Right kidney (tissue), 9 donors: ENCODE measurements around the gene FAM236A.
"Not testable (repeated sequence)": the region's sequence is repeated elsewhere in the genome, so short reads cannot be mapped to it uniquely, and the experiment has no call there.

Source experiments
- DNase-seq: peaks from one replicate; pipeline ENCODE4 v3.0.0-alpha.2; 2016
- long read RNA-seq, 8 donors: transcript quantifications; one replicate each; lab custom pipeline, GENCODE V29; 2026

FAM236A gene
- long read RNA-seq, donor 1 = 0 reads
- long read RNA-seq, donor 2 = 0 reads
- long read RNA-seq, donor 3 = 0 reads
- long read RNA-seq, donor 4 = 0 reads
- long read RNA-seq, donor 5 = 0 reads
- long read RNA-seq, donor 6 = 0 reads
- long read RNA-seq, donor 7 = 0 reads
- long read RNA-seq, donor 8 = 0 reads

- not testable (repeated sequence) for DNase-seq
These were observed at the start of gene FAM236A for GRCh38 chrX:72937906-72938305. FAM236A (plus strand) TSS chrX:72938206; CDS start chrX:72938263, 57 bp downstream.

- DNase-seq = not testable (repeated sequence)
These were observed 48.3 kb upstream of the FAM236A start for GRCh38 chrX:72889740-72890139.

DNA sequence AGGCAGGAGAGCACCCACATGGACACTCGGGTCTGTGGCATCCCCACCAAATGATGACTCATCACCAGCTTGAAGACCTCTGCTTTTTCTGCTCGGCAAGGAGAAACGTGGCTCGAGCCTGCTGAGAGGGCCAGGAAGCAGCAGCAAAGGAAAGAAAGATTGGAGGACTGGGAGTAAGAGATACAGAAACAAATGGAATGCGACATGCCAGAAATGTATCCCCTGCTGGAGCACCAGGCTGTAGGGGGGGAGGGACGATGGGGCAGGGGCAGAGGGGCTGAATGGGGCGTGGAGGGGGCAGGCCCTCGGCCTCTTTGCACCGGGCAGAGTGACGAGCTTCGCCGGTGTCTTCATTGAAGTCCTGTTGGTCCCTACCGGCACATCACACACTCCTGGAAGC is 25.7 kb upstream of the FAM236A start, which contains the start of gene FAM236C:
Gene FAM236C, plus strand, starts transcription at position 301 of the 400 bp plus-strand sequence. CDS start 100 bp downstream, outside the sequence.
- not testable (repeated sequence) for DNase-seq

GRCh38 chrX:72916096-72916495 is 21.9 kb upstream of the FAM236A start:
- DNase-seq = not testable (repeated sequence)

- DNase-seq = not testable (repeated sequence)
These were observed 5.7 kb upstream of the FAM236A start for GRCh38 chrX:72932283-72932682.

GRCh38 chrX:72936455-72936854 is 1.6 kb upstream of the FAM236A start:
- not testable (repeated sequence) for DNase-seq

- not testable (repeated sequence) for DNase-seq
These were observed 1.0 kb upstream of the FAM236A start for GRCh38 chrX:72936882-72937455.

DNA sequence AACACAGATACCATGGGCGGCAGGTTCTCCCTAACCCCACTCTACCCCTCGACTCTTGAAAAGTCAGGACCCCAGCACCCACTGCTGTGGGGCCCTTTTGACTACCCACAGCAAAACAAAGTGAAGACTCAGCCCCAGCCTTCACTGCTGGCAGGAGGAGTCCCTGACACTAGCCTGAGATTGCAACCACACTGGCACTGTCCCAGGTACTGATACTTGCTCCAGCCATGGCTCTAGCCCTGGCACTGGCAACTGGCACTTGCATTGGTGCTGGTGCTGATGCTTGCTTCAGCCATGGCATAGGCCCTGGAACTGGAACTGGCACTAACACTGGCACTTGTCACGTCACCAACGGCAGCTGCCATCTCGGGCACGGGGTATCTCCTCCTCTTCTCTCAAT is 4.3 kb downstream of the FAM236A start:
- not testable (repeated sequence) for DNase-seq

- not testable (repeated sequence) for DNase-seq
These were observed 5.2 kb downstream of the FAM236A start for GRCh38 chrX:72943035-72943818.

- DNase-seq = not testable (repeated sequence)
These were observed 5.8 kb downstream of the FAM236A start, which contains the start of gene DMRTC1 for GRCh38 chrX:72943819-72944169. DMRTC1 (minus strand) TSS chrX:72943837; CDS start chrX:72875694, 68,143 bp downstream.

- not testable (repeated sequence) for DNase-seq
These were observed 22.0 kb downstream of the FAM236A start for GRCh38 chrX:72959971-72960370.

- not testable (repeated sequence) for DNase-seq
These were observed 33.9 kb downstream of the FAM236A start for GRCh38 chrX:72971859-72972258.

- DNase-seq = not testable (repeated sequence)
These were observed 36.9 kb downstream of the FAM236A start for GRCh38 chrX:72974885-72975284.

- not testable (repeated sequence) for DNase-seq
These were observed 43.0 kb downstream of the FAM236A start for GRCh38 chrX:72980894-72981469.
